HuH-7 (cell line): ENCODE measurements around the gene SGCA.

Source experiments
- DNase-seq: peaks from one replicate; pipeline ENCODE4 v3.0.0; 2011; ENCODE audit warnings: low spot score

The SGCA gene

GRCh38 chr17:50194934-50195865, 29.4 kb downstream of the SGCA start:
- no peak for DNase-seq

GRCh38 chr17:50196036-50196435, 30.2 kb downstream of the SGCA start:
- no peak for DNase-seq

- no peak for DNase-seq
Observed at GRCh38 chr17:50196826-50197225, 31.0 kb downstream of the SGCA start.

- DNase-seq: peak; percentile 93
Observed at GRCh38 chr17:50198026-50198669, 32.3 kb downstream of the SGCA start.

- DNase-seq: no peak
Observed at GRCh38 chr17:50199211-50199802, 33.5 kb downstream of the SGCA start.

GRCh38 chr17:50199803-50200456, 34.1 kb downstream of the SGCA start:
- DNase-seq: peak; percentile 91

- DNase-seq: peak; percentile 96
Observed at GRCh38 chr17:50200457-50201275, 34.9 kb downstream of the SGCA start.

GRCh38 chr17:50201276-50201854, 35.6 kb downstream of the SGCA start, which contains the start of gene COL1A1:
TSS of gene COL1A1 (minus strand) at chr17:50201631. CDS start at chr17:50201513, 118 bp downstream.
- no peak for DNase-seq

GRCh38 chr17:50203086-50203485, 37.3 kb downstream of the SGCA start:
- no peak for DNase-seq

- no peak for DNase-seq
Observed at GRCh38 chr17:50203604-50204345, 38.0 kb downstream of the SGCA start.

- DNase-seq: no peak
Observed at GRCh38 chr17:50204431-50204830, 38.6 kb downstream of the SGCA start.

- no peak for DNase-seq
Observed at GRCh38 chr17:50205111-50205962, 39.5 kb downstream of the SGCA start.

GRCh38 chr17:50205963-50206505, 40.2 kb downstream of the SGCA start:
- DNase-seq: no peak

GRCh38 chr17:50206604-50207293, 40.9 kb downstream of the SGCA start:
- DNase-seq: no peak

- DNase-seq: no peak
Observed at GRCh38 chr17:50207315-50207714, 41.5 kb downstream of the SGCA start.

- no peak for DNase-seq
Observed at GRCh38 chr17:50207792-50208567, 42.2 kb downstream of the SGCA start.

GRCh38 chr17:50208611-50209061, 42.8 kb downstream of the SGCA start:
- no peak for DNase-seq

GRCh38 chr17:50209133-50209471, 43.3 kb downstream of the SGCA start:
- no peak for DNase-seq
